Measurements from ENCODE around the gene LAMC3.

- TF ChIP-seq CTCF (IDR thresholded peaks at IDR 0.05) (no peak), POLR2A (IDR thresholded peaks at IDR 0.05) (no peak)
These were observed 1.7 kb downstream of the LAMC3 start for GRCh38 chr9:131010482-131011273.

Measured in testis (tissue), 2 donors.